Spleen (tissue), 7 donors: ENCODE data around the gene KRT77.

ENCODE experiments used
- CTCF ChIP-seq, 11 experiments: fragments of 200-600 bp in 7 of 11; fragments of 450-650 bp in 4 of 11; sonication (generic) in 4 of 11; IDR thresholded peaks in 8 of 11; conservative IDR thresholded peaks in 3 of 11; 1 replicate in 7 of 11; 2 replicates in 4 of 11; pipeline versions ENCODE4 v1.4.0 to v1.8.0; 2016 to 2021; ENCODE audit warnings: antibody characterized with exemption in 11 of 11, inconsistent platforms in 4 of 11, mild to moderate bottlenecking in 1 of 11
- POLR2A ChIP-seq, 3 donors: fragments of 450-650 bp; IDR thresholded peaks; one replicate each; pipeline ENCODE4 v1.5.1; 2017; ENCODE audit warnings: antibody characterized with exemption in 3 of 3, mild to moderate bottlenecking in 1 of 3
- POLR2AphosphoS5 ChIP-seq, 3 donors: sonication (generic); formaldehyde crosslinking; IDR thresholded peaks; one replicate each; pipeline ENCODE4 v1.5.1; 2017; ENCODE audit warnings: antibody characterized with exemption in 3 of 3
- donor health status: DM: no; HTN: no; CAD: no; lungs with moderate emphysema.
- donor health status: DM: no; HTN: no; CAD: no.
- donor health status: DM: no; HTN: no; CAD: no.

DNA sequence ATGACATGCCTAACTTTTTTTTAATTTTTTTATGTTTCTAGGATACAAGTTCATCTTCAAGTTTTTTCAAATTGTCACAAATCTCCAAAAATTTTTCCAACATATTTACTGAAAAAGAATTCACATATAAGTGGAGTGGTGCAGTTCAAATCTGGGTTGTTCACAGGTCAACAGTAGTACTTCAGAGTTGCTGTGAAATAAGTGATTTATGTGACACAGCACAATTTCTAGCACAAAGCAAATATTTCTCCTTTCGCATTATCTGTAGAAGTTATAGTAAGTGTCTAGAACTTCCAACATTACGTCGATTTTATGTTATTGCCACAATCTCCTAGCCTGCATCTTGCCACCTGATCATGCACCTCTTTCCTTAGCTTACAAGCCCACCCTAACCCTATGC lies 41.7 kb downstream of the KRT77 start:
- TF ChIP-seq POLR2AphosphoS5 (IDR thresholded peaks at IDR 0.05) (no peak), CTCF (IDR thresholded peaks at IDR 0.05 in 8 of 11, conservative IDR thresholded peaks at IDR 0.05 in 3 of 11) (no peak), POLR2A (IDR thresholded peaks at IDR 0.05) (no peak)
